ENCODE measurements around the gene TSPAN18. TPM values are rescaled to one million over a fixed set of nuclear protein-coding genes. Genes with fewer than 3 reads are reported as not detected.

Gene TSPAN18
- total RNA-seq, 4 donors from 2014 or later, result 27.7 to 70.1 (median 50.2) TPM

- Histone ChIP-seq H3K27ac (replicated peaks in 1 of 4) (peak overlapping the region; percentile 20 to 72 (median 52)), H3K4me1 (peaks cover 24 to 64% (median 61%) of the 10 kb centered on the region in 4 donors), H3K4me3 (no peak overlapping the region), H3K36me3 (no peaks in the 10 kb centered on the region), H3K9me3 (no peaks in the 10 kb centered on the region), H3K27me3 (no peaks in the 10 kb centered on the region)
- TF ChIP-seq EP300 (IDR thresholded peaks at IDR 0.05) (no peak), POLR2A (IDR thresholded peaks at IDR 0.05; ENCODE audit: low read depth) (no peak), POLR2AphosphoS5 (IDR thresholded peaks at IDR 0.05) (no peak), CTCF (IDR thresholded peaks at IDR 0.05) (no peak)
- DNase-seq (ENCODE audit: extremely low spot score), result no peak
- WGBS, result 71% methylated on average over 6 of the region's 6 CpGs
- intact Hi-C loops (cut with DNase I), result no loop called here
Measured at GRCh38 chr11:44839458-44840084, 112.8 kb downstream of the TSPAN18 start.

GRCh38 chr11:44840085-44840478, 113.3 kb downstream of the TSPAN18 start:
- Histone ChIP-seq H3K4me1 (peaks cover 19 to 59% (median 56%) of the 10 kb centered on the region in 4 donors), H3K4me3 (no peak overlapping the region), H3K9me3 (no peaks in the 10 kb centered on the region), H3K27me3 (no peaks in the 10 kb centered on the region), H3K36me3 (no peaks in the 10 kb centered on the region), H3K27ac (replicated peaks in 1 of 4) (peak overlapping the region; percentile 55 to 75 (median 68))
- intact Hi-C loops (cut with DNase I), result no loop called here
- 79% methylated on average over 3 of the region's 3 CpGs for WGBS
- TF ChIP-seq CTCF (IDR thresholded peaks at IDR 0.05) (no peak), EP300 (IDR thresholded peaks at IDR 0.05) (no peak), POLR2AphosphoS5 (IDR thresholded peaks at IDR 0.05) (no peak), POLR2A (IDR thresholded peaks at IDR 0.05; ENCODE audit: low read depth) (no peak)
- no peak for DNase-seq (ENCODE audit: extremely low spot score)

DNA sequence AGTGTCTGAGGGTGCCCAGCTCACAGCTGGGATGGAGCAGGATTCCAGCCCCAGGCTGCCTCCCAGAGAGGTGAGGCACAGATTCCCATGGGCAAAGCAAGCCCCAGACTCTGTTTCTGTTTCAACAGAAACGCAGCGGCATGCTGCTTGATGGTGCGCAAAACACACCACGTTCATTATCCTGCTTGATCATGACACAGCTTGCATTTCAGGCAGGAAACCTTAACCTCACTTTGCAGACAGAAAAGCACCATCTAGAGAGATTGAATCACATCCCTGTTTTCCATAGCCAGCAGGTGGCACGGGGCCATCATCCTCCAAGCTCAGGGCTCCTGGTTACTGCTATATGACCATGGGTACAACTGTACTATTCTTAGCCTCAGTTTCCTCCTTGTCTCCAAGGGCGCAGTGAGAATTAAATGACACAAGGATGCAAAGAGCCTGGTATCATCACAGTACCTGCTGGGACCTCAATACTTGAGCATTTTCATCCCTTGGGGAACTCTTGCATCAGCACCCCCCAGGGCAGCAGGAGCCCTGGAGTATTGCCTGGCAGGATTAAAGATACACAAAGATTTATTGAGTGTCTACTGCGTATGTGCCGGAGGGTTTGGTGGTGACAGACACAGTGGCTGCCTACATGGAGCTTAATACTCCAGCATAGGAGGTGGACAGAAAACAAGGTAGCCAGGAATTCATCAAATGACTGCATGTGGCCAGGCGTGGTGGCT, 113.9 kb downstream of the TSPAN18 start:
- Histone ChIP-seq H3K4me3 (no peak overlapping the region), H3K4me1 (peaks cover 14 to 53% (median 50%) of the 10 kb centered on the region in 4 donors), H3K27ac (replicated peaks in 1 of 4) (peak overlapping the region; percentile 55 to 75 (median 68)), H3K9me3 (no peaks in the 10 kb centered on the region), H3K36me3 (no peaks in the 10 kb centered on the region), H3K27me3 (no peaks in the 10 kb centered on the region)
- TF ChIP-seq EP300 (IDR thresholded peaks at IDR 0.05) (no peak), CTCF (IDR thresholded peaks at IDR 0.05) (no peak), POLR2AphosphoS5 (IDR thresholded peaks at IDR 0.05) (no peak), POLR2A (IDR thresholded peaks at IDR 0.05; ENCODE audit: low read depth) (no peak)
- no peak for DNase-seq (ENCODE audit: extremely low spot score)
- intact Hi-C loops (cut with DNase I), result no loop called here
- 64% methylated on average over 8 of the region's 9 CpGs for WGBS

- Histone ChIP-seq H3K27me3 (no peaks in the 10 kb centered on the region), H3K4me1 (peaks cover 9 to 54% (median 52%) of the 10 kb centered on the region in 4 donors), H3K4me3 (no peak overlapping the region), H3K36me3 (no peaks in the 10 kb centered on the region), H3K9me3 (peaks cover 0 to 6% (median 0%) of the 10 kb centered on the region in 4 donors), H3K27ac (replicated peaks in 1 of 4) (peak overlapping the region; percentile 55 to 75 (median 68))
- intact Hi-C loops (cut with DNase I), result no loop called here
- DNase-seq (ENCODE audit: extremely low spot score), result no peak
- peak in 1 of 2 donors; percentile 84 for TF ChIP-seq POLR2AphosphoS5 (IDR thresholded peaks at IDR 0.05)
- TF ChIP-seq CTCF (IDR thresholded peaks at IDR 0.05), result no peak
- WGBS, result 42% methylated on average over 5 of the region's 5 CpGs
Measured at GRCh38 chr11:44842220-44842619, 115.5 kb downstream of the TSPAN18 start.
